Measurements from ENCODE around the gene DNAH12.

The DNAH12 gene

DNA sequence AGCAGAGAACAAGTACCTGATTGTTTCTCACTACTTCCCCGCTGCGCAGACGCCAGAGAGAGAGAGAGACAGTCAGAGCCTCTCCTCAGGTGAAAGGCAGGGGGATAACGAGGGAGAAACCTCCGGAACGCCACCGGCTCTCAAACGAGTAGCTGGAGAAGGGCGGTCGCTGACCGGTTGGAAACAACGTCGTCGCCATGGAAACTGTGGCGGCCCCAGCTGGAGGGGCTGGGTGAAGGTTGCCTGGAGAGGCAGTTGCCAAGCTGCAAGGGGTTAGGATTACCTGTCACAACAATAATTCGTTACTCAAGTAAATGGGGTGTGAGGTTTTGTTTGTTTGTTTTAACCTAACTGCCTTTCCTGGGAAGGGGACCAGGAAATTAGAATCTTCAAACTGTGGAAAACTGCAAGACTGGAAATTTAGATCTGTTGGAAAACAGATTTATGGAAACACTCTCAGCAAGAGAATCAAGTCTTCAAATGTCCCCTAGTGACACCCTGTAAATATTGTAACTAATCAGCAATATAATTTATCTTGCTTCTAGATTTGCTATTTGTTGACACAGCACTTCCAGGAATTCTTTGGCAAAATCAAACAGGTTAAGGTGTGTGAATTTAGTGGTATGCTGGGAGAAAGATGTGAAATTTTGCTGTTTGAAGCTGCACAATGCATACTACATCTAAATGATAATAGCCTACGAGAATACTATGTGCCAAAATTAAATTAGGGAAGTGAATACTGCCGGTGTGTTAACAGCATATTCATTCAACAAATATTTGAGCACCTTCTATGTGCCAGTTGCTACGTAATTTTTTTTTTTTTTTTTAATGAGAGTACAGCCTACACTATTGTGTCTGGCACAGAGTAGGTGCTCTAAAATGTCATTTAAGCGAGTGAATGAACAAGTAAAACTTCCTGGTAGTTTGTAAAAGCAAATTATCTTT lies at the start of gene DNAH12:
DNAH12 (minus strand) TSS at position 164 of the 945 bp plus-strand sequence. CDS start 1,474 bp downstream, outside the sequence.
- Mint-ChIP-seq H3K36me3 (peaks cover 3% of the 10 kb centered on the region), H3K4me1 (ENCODE audit: low read depth) (peaks cover 9% of the 10 kb centered on the region), H3K27ac (no peak within 1 kb of the TSS), H3K27me3 (no peaks in the 10 kb centered on the region), H3K9me3 (ENCODE audit: low read depth) (no peaks in the 10 kb centered on the region), H3K4me3 (no peak within 1 kb of the TSS)

- Mint-ChIP-seq H3K27ac (no peak overlapping the region), H3K27me3 (no peaks in the 10 kb centered on the region), H3K4me1 (ENCODE audit: low read depth) (peaks cover 41% of the 10 kb centered on the region), H3K36me3 (peaks cover 3% of the 10 kb centered on the region), H3K9me3 (ENCODE audit: low read depth) (no peaks in the 10 kb centered on the region), H3K4me3 (no peak overlapping the region)
Measured at GRCh38 chr3:57592306-57592705, 48.2 kb upstream of the DNAH12 start.

DNA sequence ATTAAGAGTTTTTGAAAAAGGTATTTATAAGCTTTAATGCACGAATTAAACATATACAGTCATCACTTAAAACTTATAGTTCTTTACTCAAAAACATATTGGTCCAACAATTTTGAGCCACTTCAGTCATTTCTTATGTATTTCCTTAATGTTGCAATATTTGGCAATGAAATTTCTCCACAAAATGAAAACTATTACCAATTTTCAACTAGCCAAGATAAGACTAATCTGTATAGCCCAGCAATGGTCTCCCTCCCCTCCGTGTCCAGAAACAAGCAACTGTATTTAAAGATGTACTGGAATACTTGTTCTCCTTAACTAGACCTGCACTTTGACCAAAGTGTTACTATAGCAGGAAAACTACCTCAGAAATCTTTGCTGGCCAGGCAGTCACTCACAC lies 43.8 kb upstream of the DNAH12 start:
- no peaks in the 10 kb centered on the region for H3K9me3 Mint-ChIP-seq (ENCODE audit: low read depth)
- H3K4me1 Mint-ChIP-seq (ENCODE audit: low read depth) = peaks cover 46% of the 10 kb centered on the region
- no peaks in the 10 kb centered on the region for H3K27me3 Mint-ChIP-seq
- no peak overlapping the region for H3K27ac Mint-ChIP-seq
- no peak overlapping the region for H3K4me3 Mint-ChIP-seq
- H3K36me3 Mint-ChIP-seq = peaks cover 3% of the 10 kb centered on the region

DNA sequence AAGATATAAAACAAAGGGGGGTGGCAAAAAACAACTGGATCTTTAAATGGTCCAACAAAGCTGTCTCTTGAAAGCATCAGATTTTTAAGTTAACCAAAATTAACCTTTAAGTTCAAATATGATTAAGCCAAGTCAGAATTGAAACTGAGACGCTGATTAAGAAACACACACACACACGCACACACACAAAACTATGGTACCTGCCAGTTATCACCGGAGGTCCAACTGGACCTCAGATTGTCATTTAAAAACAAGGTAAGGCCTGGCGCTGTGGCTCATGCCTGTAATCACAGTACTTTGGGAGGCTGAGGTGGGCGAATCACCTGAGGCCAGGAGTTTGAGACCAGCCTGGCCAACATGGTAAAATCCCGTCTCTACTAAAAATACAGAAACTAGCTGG lies 42.6 kb upstream of the DNAH12 start:
- H3K4me3 Mint-ChIP-seq = no peak overlapping the region
- peaks cover 43% of the 10 kb centered on the region for H3K4me1 Mint-ChIP-seq (ENCODE audit: low read depth)
- no peaks in the 10 kb centered on the region for H3K9me3 Mint-ChIP-seq (ENCODE audit: low read depth)
- no peak overlapping the region for H3K27ac Mint-ChIP-seq
- H3K36me3 Mint-ChIP-seq = peaks cover 3% of the 10 kb centered on the region
- H3K27me3 Mint-ChIP-seq = no peaks in the 10 kb centered on the region

- H3K4me3 Mint-ChIP-seq = no peak overlapping the region
- H3K27ac Mint-ChIP-seq = peak overlapping the region; percentile 73
- no peaks in the 10 kb centered on the region for H3K36me3 Mint-ChIP-seq
- no peaks in the 10 kb centered on the region for H3K9me3 Mint-ChIP-seq (ENCODE audit: low read depth)
- H3K27me3 Mint-ChIP-seq = no peaks in the 10 kb centered on the region
- H3K4me1 Mint-ChIP-seq (ENCODE audit: low read depth) = peaks cover 36% of the 10 kb centered on the region
Measured at GRCh38 chr3:57583544-57583943, 39.4 kb upstream of the DNAH12 start.

DNA sequence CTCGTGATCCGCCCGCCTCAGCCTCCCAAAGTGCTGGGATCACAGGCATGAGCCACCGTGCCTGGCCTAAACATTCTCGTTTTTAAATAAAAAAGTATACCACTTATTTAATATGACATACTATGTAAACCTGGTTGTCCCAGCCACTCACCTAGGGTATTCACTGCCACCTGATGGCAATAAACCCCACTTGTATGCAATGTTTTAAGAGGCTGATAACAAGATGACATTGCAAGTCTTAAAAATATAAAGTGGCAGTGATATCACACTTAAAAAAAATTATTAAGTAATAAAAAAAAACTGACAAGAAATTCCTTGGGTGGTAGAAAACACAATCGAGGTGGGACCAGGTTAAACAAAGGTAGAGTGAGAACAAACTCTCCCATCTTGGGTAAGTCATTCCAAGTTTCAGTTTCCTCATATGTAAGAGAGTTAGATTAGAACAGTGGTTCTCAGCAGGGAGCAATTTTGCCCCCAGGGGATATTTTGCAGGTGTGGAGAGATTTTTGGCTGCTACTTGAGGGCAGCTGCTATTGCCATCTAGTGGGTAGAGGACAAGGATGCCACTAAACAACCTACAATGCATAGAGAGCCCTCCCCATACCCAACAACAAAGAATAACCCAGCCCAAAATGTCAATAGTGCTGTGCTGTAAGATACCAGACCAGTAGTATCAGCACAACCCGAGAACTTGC lies 38.5 kb upstream of the DNAH12 start:
- Mint-ChIP-seq H3K4me3 (no peak overlapping the region), H3K4me1 (ENCODE audit: low read depth) (peaks cover 36% of the 10 kb centered on the region), H3K36me3 (no peaks in the 10 kb centered on the region), H3K27me3 (no peaks in the 10 kb centered on the region), H3K9me3 (ENCODE audit: low read depth) (no peaks in the 10 kb centered on the region), H3K27ac (no peak overlapping the region)

- H3K27me3 Mint-ChIP-seq = no peaks in the 10 kb centered on the region
- peaks cover 29% of the 10 kb centered on the region for H3K4me1 Mint-ChIP-seq (ENCODE audit: low read depth)
- H3K27ac Mint-ChIP-seq = peak overlapping the region; percentile 54
- H3K36me3 Mint-ChIP-seq = peaks cover 2% of the 10 kb centered on the region
- H3K4me3 Mint-ChIP-seq = no peak overlapping the region
- H3K9me3 Mint-ChIP-seq (ENCODE audit: low read depth) = no peaks in the 10 kb centered on the region
Measured at GRCh38 chr3:57577801-57578200, 33.7 kb upstream of the DNAH12 start.

GRCh38 chr3:57575966-57576626 lies 32.0 kb upstream of the DNAH12 start:
- H3K27ac Mint-ChIP-seq = peak overlapping the region; percentile 66
- H3K36me3 Mint-ChIP-seq = peaks cover 6% of the 10 kb centered on the region

GRCh38 chr3:57572096-57572495 lies 28.0 kb upstream of the DNAH12 start:
- H3K4me1 Mint-ChIP-seq (ENCODE audit: low read depth) = peaks cover 22% of the 10 kb centered on the region
- peaks cover 6% of the 10 kb centered on the region for H3K36me3 Mint-ChIP-seq
- H3K4me3 Mint-ChIP-seq = no peak overlapping the region
- no peaks in the 10 kb centered on the region for H3K9me3 Mint-ChIP-seq (ENCODE audit: low read depth)
- H3K27ac Mint-ChIP-seq = no peak overlapping the region
- H3K27me3 Mint-ChIP-seq = no peaks in the 10 kb centered on the region

More at GRCh38 chr3:57575966-57576626, 32.0 kb upstream of the DNAH12 start:
- Mint-ChIP-seq H3K4me1 (ENCODE audit: low read depth) (peaks cover 32% of the 10 kb centered on the region), H3K27me3 (no peaks in the 10 kb centered on the region), H3K4me3 (no peak overlapping the region), H3K9me3 (ENCODE audit: low read depth) (no peaks in the 10 kb centered on the region)

DNA sequence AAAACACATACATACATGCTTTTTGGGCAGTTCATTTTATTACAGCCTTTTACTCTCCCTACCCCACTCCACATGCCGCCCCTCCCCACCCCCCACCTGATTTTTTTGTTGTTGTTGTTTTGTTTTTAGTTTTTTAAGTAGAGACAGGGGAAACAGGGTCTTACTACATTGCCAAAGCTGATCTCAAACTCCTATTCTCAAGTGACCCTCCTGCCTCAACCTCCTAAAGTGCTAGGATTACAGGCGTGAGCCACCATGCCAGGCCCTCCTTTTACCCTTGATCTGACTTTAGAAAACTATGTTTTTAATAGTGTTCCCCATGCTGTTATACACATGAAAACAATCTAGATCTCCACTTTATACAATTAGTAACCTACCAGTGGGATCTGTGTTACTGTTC lies 26.7 kb upstream of the DNAH12 start:
- Mint-ChIP-seq H3K27me3 (no peaks in the 10 kb centered on the region), H3K36me3 (peaks cover 4% of the 10 kb centered on the region), H3K4me3 (no peak overlapping the region), H3K9me3 (ENCODE audit: low read depth) (no peaks in the 10 kb centered on the region), H3K27ac (peak overlapping the region; percentile 54), H3K4me1 (ENCODE audit: low read depth) (peaks cover 18% of the 10 kb centered on the region)

- Mint-ChIP-seq H3K27me3 (no peaks in the 10 kb centered on the region), H3K4me1 (ENCODE audit: low read depth) (peaks cover 14% of the 10 kb centered on the region), H3K27ac (peak overlapping the region; percentile 46), H3K36me3 (peaks cover 4% of the 10 kb centered on the region), H3K4me3 (no peak overlapping the region), H3K9me3 (ENCODE audit: low read depth) (no peaks in the 10 kb centered on the region)
Measured at GRCh38 chr3:57569859-57570450, 25.8 kb upstream of the DNAH12 start.

- no peaks in the 10 kb centered on the region for H3K27me3 Mint-ChIP-seq
- peak overlapping the region; percentile 79 for H3K4me3 Mint-ChIP-seq
- peak overlapping the region; percentile 28 for H3K27ac Mint-ChIP-seq
- peaks cover 54% of the 10 kb centered on the region for H3K4me1 Mint-ChIP-seq (ENCODE audit: low read depth)
- H3K36me3 Mint-ChIP-seq = peaks cover 10% of the 10 kb centered on the region
- H3K9me3 Mint-ChIP-seq (ENCODE audit: low read depth) = no peaks in the 10 kb centered on the region
Measured at GRCh38 chr3:57559526-57559925, 15.4 kb upstream of the DNAH12 start.

DNA sequence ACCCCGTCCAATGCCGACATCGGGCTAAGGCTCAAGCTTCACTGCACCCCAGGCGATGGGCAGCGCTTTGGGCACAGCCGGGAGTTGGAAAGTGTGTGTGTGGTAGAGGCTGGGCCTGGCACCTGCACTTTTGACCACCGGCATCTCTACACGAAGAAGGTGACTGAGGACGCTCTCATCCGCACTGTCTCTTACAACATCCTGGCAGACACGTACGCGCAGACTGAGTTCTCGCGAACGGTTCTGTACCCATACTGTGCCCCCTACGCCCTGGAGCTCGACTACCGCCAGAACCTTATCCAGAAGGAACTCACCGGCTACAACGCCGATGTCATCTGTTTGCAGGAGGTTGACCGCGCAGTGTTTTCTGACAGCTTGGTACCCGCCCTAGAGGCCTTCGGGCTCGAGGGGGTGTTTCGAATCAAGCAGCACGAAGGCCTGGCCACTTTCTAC lies 13.0 kb upstream of the DNAH12 start:
- Mint-ChIP-seq H3K36me3 (peaks cover 8% of the 10 kb centered on the region), H3K4me1 (ENCODE audit: low read depth) (peaks cover 48% of the 10 kb centered on the region), H3K9me3 (ENCODE audit: low read depth) (no peaks in the 10 kb centered on the region)

GRCh38 chr3:57556459-57557084 lies 12.4 kb upstream of the DNAH12 start:
- H3K27me3 Mint-ChIP-seq = no peaks in the 10 kb centered on the region
- peak overlapping the region; percentile 100 for H3K27ac Mint-ChIP-seq
- peak overlapping the region; percentile 98 for H3K4me3 Mint-ChIP-seq
- H3K4me1 Mint-ChIP-seq (ENCODE audit: low read depth) = peaks cover 44% of the 10 kb centered on the region
- peaks cover 8% of the 10 kb centered on the region for H3K36me3 Mint-ChIP-seq
- H3K9me3 Mint-ChIP-seq (ENCODE audit: low read depth) = no peaks in the 10 kb centered on the region

More for the DNA sequence above, 13.0 kb upstream of the DNAH12 start:
- H3K4me3 Mint-ChIP-seq = peak overlapping the region; percentile 98
- H3K27me3 Mint-ChIP-seq = no peaks in the 10 kb centered on the region
- peak overlapping the region; percentile 100 for H3K27ac Mint-ChIP-seq

Measured in activated naive CD8-positive, alpha-beta T cell (primary cell).